T-cell (primary cell): ENCODE results near the gene DOCK11. TPM values are rescaled to one million over a fixed set of nuclear protein-coding genes. Genes with fewer than 3 reads are reported as not detected.

Experiments used
- ATAC-seq, 4 experiments: fragments of 200-7000 bp in 3 of 4; fragments of 150-1000 bp in 1 of 4; cut with Tn5 transposase; replicated peaks in 1 of 4; 1 replicate in 3 of 4; 2 replicates in 1 of 4; pipeline ENCODE4 v1.10.0; 2021; ENCODE audit warnings: moderate library complexity in 3 of 4, mild to moderate bottlenecking in 2 of 4, moderate number of reproducible peaks in 1 of 4
- CTCF ChIA-PET, 2 donors: fragments of 300-600 bp; sonication (Branson Sonifier 250); formaldehyde crosslinking; loops; one replicate each; lab custom pipeline; 2022; ENCODE audit warnings: antibody characterized with exemption in 2 of 2; lab: Charles Lee
- POLR2A ChIA-PET, 2 donors: fragments of 300-600 bp; sonication (Branson Sonifier 250); formaldehyde crosslinking; loops; one replicate each; lab custom pipeline; 2022; ENCODE audit warnings: antibody characterized with exemption in 2 of 2; lab: Charles Lee
- DNase-seq, 35 experiments: peaks; one replicate each; pipeline versions ENCODE4 v3.0.0 to v3.0.0-alpha.2; 2013 to 2023
- H3K27ac ChIP-seq: one replicate; pipeline ENCODE4 v1.5.1; 2013; ENCODE audit warnings: low read length
- H3K27me3 ChIP-seq, 2 experiments: replicated peaks in 1 of 2; 1 replicate in 1 of 2; 2 replicates in 1 of 2; pipeline versions ENCODE4 v1.6.1 to v1.7.0; 2013; ENCODE audit warnings: low read length in 1 of 2, mixed read lengths in 1 of 2; ENCODE audit not compliant: control insufficient read depth in 2 of 2, insufficient read depth in 2 of 2; ENCODE audit errors: extremely low read depth in 1 of 2
- H3K36me3 ChIP-seq, 2 donors: 1 replicate in 1 of 2; 2 replicates in 1 of 2; pipeline versions ENCODE4 v1.6.1 to v1.7.0; 2013; ENCODE audit warnings: low read length in 1 of 2; ENCODE audit not compliant: control insufficient read depth in 2 of 2, insufficient read depth in 1 of 2; ENCODE audit errors: extremely low read depth in 1 of 2
- H3K4me1 ChIP-seq, 2 experiments: 1 replicate in 1 of 2; 2 replicates in 1 of 2; pipeline versions ENCODE4 v1.6.1 to v1.7.0; 2013; ENCODE audit warnings: low read length in 2 of 2, mixed read lengths in 1 of 2; ENCODE audit not compliant: insufficient read depth in 2 of 2, control insufficient read depth in 1 of 2; ENCODE audit errors: extremely low read depth in 1 of 2
- H3K4me3 ChIP-seq, 2 donors: 1 replicate in 1 of 2; 2 replicates in 1 of 2; pipeline versions ENCODE4 v1.5.1 to v1.7.0; 2013; ENCODE audit warnings: mild to moderate bottlenecking in 2 of 2, low read length in 1 of 2, moderate library complexity in 1 of 2; ENCODE audit not compliant: control insufficient read depth in 1 of 2; ENCODE audit errors: extremely low read depth in 1 of 2
- H3K9me3 ChIP-seq: 2 replicates; pipeline ENCODE4 v1.7.0; 2013
- H3K27ac Mint-ChIP-seq, 2 donors: one replicate each; pipeline ENCODE4 v1.8.0; 2020 to 2021; ENCODE audit warnings: mild to moderate bottlenecking in 2 of 2, mixed read lengths in 2 of 2
- H3K27me3 Mint-ChIP-seq, 2 donors: one replicate each; pipeline ENCODE4 v1.8.0; 2021 to 2022; ENCODE audit warnings: mixed read lengths in 2 of 2
- H3K36me3 Mint-ChIP-seq: one replicate; pipeline ENCODE4 v1.8.0; 2021; ENCODE audit warnings: mixed read lengths
- H3K4me1 Mint-ChIP-seq, 3 donors: one replicate each; pipeline ENCODE4 v1.8.0; 2020 to 2022; ENCODE audit warnings: mixed read lengths in 3 of 3, mild to moderate bottlenecking in 1 of 3
- H3K4me3 Mint-ChIP-seq, 3 donors: one replicate each; pipeline ENCODE4 v1.8.0; 2020 to 2022; ENCODE audit warnings: mild to moderate bottlenecking in 3 of 3, mixed read lengths in 3 of 3, moderate library complexity in 3 of 3
- H3K9me3 Mint-ChIP-seq, 3 donors: one replicate each; pipeline ENCODE4 v1.8.0; 2020 to 2022; ENCODE audit warnings: mixed read lengths in 3 of 3
- WGBS: methylation state at CpG from one replicate; pipeline ENCODE4 v1.1.5; 2013; ENCODE audit warnings: missing lambda C conversion rate; ENCODE audit not compliant: insufficient coverage; 5-methylcytosine and 5-hydroxymethylcytosine counted together
- total RNA-seq, 35 experiments: library from RNA in 6 of 35; stranded (reverse) in 6 of 35; fragments of 120-200 nt in 1 of 35; gene quantifications; one replicate each; pipeline versions ENCODE4 v1.2.1 to v1.2.4 and lab custom pipeline; 2013 to 2026

The DOCK11 gene
- total RNA-seq, 5 donors from 2014 or later (not counting 1 experiment from before 2014, with no cell fraction given) = 90.7 to 102 (median 94.5) TPM

DNA sequence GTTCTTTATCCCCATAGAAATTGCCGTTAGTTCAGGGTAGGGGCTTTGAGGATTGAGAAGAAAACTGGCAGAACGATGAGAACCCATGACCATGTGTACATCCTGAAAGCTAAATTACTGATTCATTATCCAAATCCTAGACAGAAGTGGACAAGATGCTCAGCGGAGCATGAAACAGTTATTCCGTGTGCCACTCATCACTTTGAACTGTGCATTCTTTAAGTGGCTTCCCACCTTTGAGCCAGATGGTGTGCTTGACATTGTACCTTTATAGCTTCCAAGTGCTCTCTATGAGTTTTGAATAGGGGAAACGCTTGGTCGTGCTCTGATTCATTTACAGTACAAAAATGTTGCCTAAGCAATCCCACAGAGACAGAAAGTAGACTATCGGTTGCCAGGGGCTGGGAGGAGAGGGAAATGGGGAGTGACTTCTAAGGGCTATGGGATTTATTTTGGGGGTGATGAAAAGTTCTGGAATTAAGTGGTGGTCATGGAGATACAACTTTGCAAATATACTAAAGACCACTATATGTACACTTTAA lies 100.0 kb downstream of the DOCK11 start:
- DNase-seq = no peak
- no peak overlapping the region for H3K4me3 Mint-ChIP-seq
- no peak overlapping the region for H3K4me3 ChIP-seq
- ChIA-PET POLR2A (no interaction called here), CTCF (no interaction called here)
- no peaks in the 10 kb centered on the region for H3K9me3 Mint-ChIP-seq
- H3K27ac Mint-ChIP-seq = peak overlapping the region; percentile 39 to 46
- no peaks in the 10 kb centered on the region for H3K27me3 ChIP-seq
- no peaks in the 10 kb centered on the region for H3K9me3 ChIP-seq
- peaks cover 0 to 4% of the 10 kb centered on the region in 2 donors for H3K27me3 Mint-ChIP-seq
- H3K4me1 ChIP-seq = no peaks in the 10 kb centered on the region
- H3K36me3 Mint-ChIP-seq = peaks cover 47% of the 10 kb centered on the region
- H3K36me3 ChIP-seq = peaks cover 0 to 57% of the 10 kb centered on the region in 2 donors
- peaks cover 0 to 14% (median 8%) of the 10 kb centered on the region in 3 donors for H3K4me1 Mint-ChIP-seq
- no peak overlapping the region for H3K27ac ChIP-seq
- ATAC-seq = no peak
- WGBS = no CpG with 5 or more reads among the region's 7 CpGs

DNA sequence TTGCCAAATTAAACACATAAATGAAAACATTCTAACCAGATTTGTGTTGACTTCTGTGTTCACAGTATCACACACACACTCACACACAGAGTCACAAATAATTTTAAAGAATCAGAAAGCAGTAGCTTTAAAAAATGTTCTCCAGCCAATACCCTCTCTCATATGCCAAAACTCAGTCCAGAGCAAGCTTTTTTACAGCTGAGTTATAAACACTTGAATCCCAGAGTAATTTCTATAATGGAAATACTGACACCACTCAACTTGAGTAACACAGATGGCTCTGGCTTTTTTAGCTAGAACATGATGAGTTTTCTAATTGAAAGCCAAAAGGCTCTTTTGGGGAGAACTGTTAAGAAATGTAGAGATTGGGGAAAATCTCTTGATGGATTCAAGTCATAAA lies 100.8 kb downstream of the DOCK11 start:
- no peaks in the 10 kb centered on the region for H3K27me3 ChIP-seq
- Mint-ChIP-seq H3K4me1 (peaks cover 0 to 16% (median 8%) of the 10 kb centered on the region in 3 donors), H3K36me3 (peaks cover 40% of the 10 kb centered on the region), H3K27ac (no peak overlapping the region), H3K9me3 (no peaks in the 10 kb centered on the region), H3K27me3 (peaks cover 0 to 4% of the 10 kb centered on the region in 2 donors), H3K4me3 (no peak overlapping the region)
- H3K4me3 ChIP-seq = no peak overlapping the region
- H3K27ac ChIP-seq = no peak overlapping the region
- ChIA-PET CTCF (no interaction called here), POLR2A (no interaction called here)
- no peaks in the 10 kb centered on the region for H3K4me1 ChIP-seq
- ATAC-seq (no peak), DNase-seq (no peak)
- peaks cover 0 to 51% of the 10 kb centered on the region in 2 donors for H3K36me3 ChIP-seq
- H3K9me3 ChIP-seq = no peaks in the 10 kb centered on the region

DNA sequence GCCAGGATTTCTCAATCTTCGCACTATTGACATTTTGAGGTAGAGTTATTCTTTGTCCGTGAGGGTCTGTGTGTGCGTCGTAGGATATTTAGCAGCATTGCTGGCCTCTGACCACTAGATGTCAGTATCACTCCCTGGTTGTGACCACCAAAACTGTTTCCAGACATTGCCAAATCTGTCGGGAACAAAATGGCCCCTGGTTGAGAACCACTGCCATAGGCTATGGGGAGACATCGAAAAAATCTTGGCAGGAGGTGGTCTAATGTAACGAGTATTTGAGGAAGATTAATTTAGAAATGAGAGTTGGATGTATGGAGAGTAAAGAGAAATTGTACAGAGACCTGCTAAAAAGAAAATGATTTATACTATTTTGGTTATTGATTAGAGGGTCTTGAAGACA lies 108.4 kb downstream of the DOCK11 start:
- DNase-seq (peak in 29 of 35 experiments; percentile 0 to 63 (median 11)), ATAC-seq (peak in 3 of 4 experiments; percentile 29 to 57 (median 43))
- 49% methylated on average over 6 of the region's 7 CpGs for WGBS
- H3K4me1 ChIP-seq = no peaks in the 10 kb centered on the region
- no peaks in the 10 kb centered on the region for H3K27me3 ChIP-seq
- CTCF ChIA-PET = no interaction called here
- POLR2A ChIA-PET = no interaction called here
- H3K36me3 Mint-ChIP-seq = peaks cover 19% of the 10 kb centered on the region
- H3K9me3 Mint-ChIP-seq = no peaks in the 10 kb centered on the region
- no peak overlapping the region for H3K4me3 ChIP-seq
- no peak overlapping the region for H3K27ac ChIP-seq
- H3K4me1 Mint-ChIP-seq = peaks cover 12 to 22% (median 18%) of the 10 kb centered on the region in 3 donors
- peaks cover 0 to 25% of the 10 kb centered on the region in 2 donors for H3K36me3 ChIP-seq
- H3K27me3 Mint-ChIP-seq = no peaks in the 10 kb centered on the region
- no peak overlapping the region for H3K4me3 Mint-ChIP-seq
- no peaks in the 10 kb centered on the region for H3K9me3 ChIP-seq
- peak overlapping the region in 1 of 2 donors; percentile 25 for H3K27ac Mint-ChIP-seq

DNA sequence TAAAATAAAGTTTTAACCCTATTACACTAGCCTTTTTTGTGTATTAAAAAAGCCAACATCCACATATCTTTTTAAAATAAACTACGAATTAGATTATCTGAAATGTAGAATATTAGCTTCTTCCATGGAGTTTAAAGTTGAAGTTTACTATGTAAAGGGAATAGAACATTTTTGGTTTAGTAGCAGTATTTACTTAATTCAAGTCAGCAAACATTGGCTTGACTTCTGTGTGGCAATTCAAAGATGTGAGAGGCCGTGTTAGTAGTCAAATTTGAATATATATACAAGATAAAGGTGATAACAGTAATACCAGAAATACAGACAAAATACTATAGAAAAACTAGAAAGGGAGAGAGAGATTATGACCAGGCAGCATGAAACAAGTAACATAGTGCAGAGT lies 116.7 kb downstream of the DOCK11 start:
- Mint-ChIP-seq H3K4me3 (no peak overlapping the region), H3K27me3 (peaks cover 0 to 9% of the 10 kb centered on the region in 2 donors), H3K4me1 (no peaks in the 10 kb centered on the region), H3K36me3 (peaks cover 39% of the 10 kb centered on the region), H3K27ac (peak overlapping the region in 1 of 2 donors; percentile 53), H3K9me3 (no peaks in the 10 kb centered on the region)
- POLR2A ChIA-PET = interaction anchor here in 1 of 2 donors (0.6 kb wide), 1 partner anchor 205 kb away, joined by 5 read pairs; no protein-coding TSS in a partner anchor
- peaks cover 0 to 86% of the 10 kb centered on the region in 2 donors for H3K36me3 ChIP-seq
- H3K27me3 ChIP-seq = no peaks in the 10 kb centered on the region
- no peak overlapping the region for H3K27ac ChIP-seq
- no peak for ATAC-seq
- CTCF ChIA-PET = interaction anchor here (0.5 to 1.9 kb wide), 2 partner anchors 10 to 34 kb away, joined by 3 to 7 read pairs; no protein-coding TSS in a partner anchor
- H3K4me1 ChIP-seq = no peaks in the 10 kb centered on the region
- no peaks in the 10 kb centered on the region for H3K9me3 ChIP-seq
- H3K4me3 ChIP-seq = no peak overlapping the region
- DNase-seq = no peak
- WGBS = no CpG with 5 or more reads among the region's 2 CpGs

DNA sequence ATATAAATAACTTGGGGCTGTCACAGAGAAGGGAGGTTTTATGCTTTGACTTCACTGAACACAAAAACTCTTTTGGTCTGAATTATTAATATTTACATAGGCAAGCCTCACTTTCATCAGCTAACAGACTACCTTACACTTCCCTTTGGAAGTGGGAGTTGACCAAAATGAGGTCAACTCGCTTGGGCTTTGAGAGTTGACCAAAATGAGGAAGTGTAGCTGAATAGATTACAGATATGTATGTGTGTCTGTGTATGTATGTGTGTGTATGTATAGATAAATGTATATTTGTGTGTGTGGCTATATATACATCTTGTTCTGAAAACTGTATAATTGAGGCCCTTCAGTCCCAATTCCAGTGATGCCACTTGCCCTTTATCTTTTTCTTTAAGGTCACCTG lies 118.5 kb downstream of the DOCK11 start:
- CTCF ChIA-PET = interaction anchor here (0.5 to 1.9 kb wide), 3 partner anchors 12 to 195 kb away, joined by 3 to 7 read pairs (median 3); no protein-coding TSS in a partner anchor
- H3K4me3 Mint-ChIP-seq = no peak overlapping the region
- no peak overlapping the region for H3K4me3 ChIP-seq
- H3K4me1 Mint-ChIP-seq = no peaks in the 10 kb centered on the region
- H3K27me3 Mint-ChIP-seq = peaks cover 0 to 9% of the 10 kb centered on the region in 2 donors
- H3K36me3 Mint-ChIP-seq = peaks cover 33% of the 10 kb centered on the region
- no peaks in the 10 kb centered on the region for H3K9me3 Mint-ChIP-seq
- no peak for ATAC-seq
- no peak overlapping the region for H3K27ac Mint-ChIP-seq
- peaks cover 0 to 71% of the 10 kb centered on the region in 2 donors for H3K36me3 ChIP-seq
- no peaks in the 10 kb centered on the region for H3K27me3 ChIP-seq
- WGBS = no CpG with 5 or more reads among the region's 1 CpG
- no peak overlapping the region for H3K27ac ChIP-seq
- no peaks in the 10 kb centered on the region for H3K4me1 ChIP-seq
- POLR2A ChIA-PET = no interaction called here
- H3K9me3 ChIP-seq = no peaks in the 10 kb centered on the region
- DNase-seq = no peak

DNA sequence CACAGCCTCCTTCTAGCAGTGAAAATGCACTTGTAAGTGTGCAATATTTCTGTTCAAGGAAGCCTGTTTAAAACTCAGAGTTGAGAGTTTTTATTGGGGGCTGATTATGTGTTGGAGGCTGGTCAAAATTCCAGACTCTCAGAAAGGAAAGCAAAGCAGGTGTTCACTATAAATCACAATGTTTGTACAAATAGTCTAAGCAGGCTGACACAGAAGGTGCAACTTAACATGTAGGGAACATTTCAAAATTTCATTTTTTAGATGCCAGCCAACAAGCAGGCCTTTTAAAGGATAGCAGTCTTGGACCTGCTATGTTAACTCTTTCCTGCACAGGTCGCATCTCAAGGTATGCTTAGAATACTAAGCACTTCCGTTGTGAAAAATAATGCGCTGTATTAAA lies 119.5 kb downstream of the DOCK11 start:
- Histone ChIP-seq H3K27ac (no peak overlapping the region), H3K36me3 (peaks cover 0 to 61% of the 10 kb centered on the region in 2 donors), H3K4me3 (no peak overlapping the region), H3K27me3 (no peaks in the 10 kb centered on the region), H3K9me3 (no peaks in the 10 kb centered on the region), H3K4me1 (no peaks in the 10 kb centered on the region)
- peaks cover 28% of the 10 kb centered on the region for H3K36me3 Mint-ChIP-seq
- DNase-seq (no peak), ATAC-seq (no peak)
- H3K4me3 Mint-ChIP-seq = no peak overlapping the region
- no CpG with 5 or more reads among the region's 3 CpGs for WGBS
- CTCF ChIA-PET = no interaction called here
- no peaks in the 10 kb centered on the region for H3K9me3 Mint-ChIP-seq
- H3K4me1 Mint-ChIP-seq = no peaks in the 10 kb centered on the region
- POLR2A ChIA-PET = no interaction called here
- H3K27me3 Mint-ChIP-seq = peaks cover 0 to 9% of the 10 kb centered on the region in 2 donors
- H3K27ac Mint-ChIP-seq = no peak overlapping the region
